Activated T-cell treated with anti-CD3 and anti-CD28 coated beads, Interleukin-2, amount 50 U/mL, for 72 hours (primary cell): ENCODE measurements around the gene ASXL1. TPM values are rescaled to one million over a fixed set of nuclear protein-coding genes. Genes with fewer than 3 reads are reported as not detected.
"Not testable (repeated sequence)": the region's sequence is repeated elsewhere in the genome, so short reads cannot be mapped to it uniquely, and the experiment has no call there.

ENCODE experiments used
- ATAC-seq, 2 donors: fragments of 150-1000 bp; cut with Tn5 transposase; replicated peaks in 1 of 2; 2 replicates each; pipeline ENCODE4 v1.10.0; 2021; ENCODE audit warnings: moderate library complexity in 2 of 2, mild to moderate bottlenecking in 1 of 2
- DNase-seq, 2 donors: peaks; one replicate each; pipeline ENCODE4 v3.0.0; 2021 to 2022; ENCODE audit warnings: mixed read lengths in 1 of 2
- H3K27ac Mint-ChIP-seq: one replicate; pipeline ENCODE4 v1.8.0; 2022; ENCODE audit warnings: mild to moderate bottlenecking, moderate library complexity, mixed read lengths
- H3K27me3 Mint-ChIP-seq: one replicate; pipeline ENCODE4 v1.8.0; 2022; ENCODE audit warnings: low read depth, mixed read lengths
- H3K36me3 Mint-ChIP-seq, 2 donors: one replicate each; pipeline ENCODE4 v1.8.0; 2022; ENCODE audit warnings: mixed read lengths in 2 of 2, mild to moderate bottlenecking in 1 of 2; ENCODE audit not compliant: insufficient read depth in 2 of 2
- H3K4me1 Mint-ChIP-seq: one replicate; pipeline ENCODE4 v1.8.0; 2022; ENCODE audit warnings: low read depth, mixed read lengths
- H3K4me3 Mint-ChIP-seq, 2 donors: one replicate each; pipeline ENCODE4 v1.8.0; 2022; ENCODE audit warnings: mild to moderate bottlenecking in 2 of 2, mixed read lengths in 2 of 2, moderate library complexity in 2 of 2
- H3K9me3 Mint-ChIP-seq, 2 donors: one replicate each; pipeline ENCODE4 v1.8.0; 2022; ENCODE audit warnings: mixed read lengths in 2 of 2
- total RNA-seq, 2 donors: library from RNA; stranded (reverse); gene quantifications; one replicate each; pipeline ENCODE4 v1.2.3, GENCODE V29; 2022

Gene ASXL1
- total RNA-seq, 2 donors from 2014 or later = 158 to 168 TPM

GRCh38 chr20:32407131-32407750 lies 49.1 kb downstream of the ASXL1 start:
- not testable (repeated sequence) for H3K9me3 Mint-ChIP-seq, H3K27me3 Mint-ChIP-seq
- peak overlapping the region; percentile 70 to 73 for H3K4me3 Mint-ChIP-seq
- ATAC-seq = peak; percentile 98 to 99
- peaks cover 59% of the 10 kb centered on the region for H3K4me1 Mint-ChIP-seq
- H3K36me3 Mint-ChIP-seq = peaks cover 3 to 21% of the 10 kb centered on the region in 2 donors
- DNase-seq = peak; percentile 62 to 75
- H3K27ac Mint-ChIP-seq = peak overlapping the region; percentile 18

GRCh38 chr20:32411955-32412706 lies 54.0 kb downstream of the ASXL1 start:
- ATAC-seq (no peak), DNase-seq (no peak)
- Mint-ChIP-seq H3K4me3 (peak overlapping the region in 1 of 2 donors; percentile 15), H3K9me3 (no peaks in the 10 kb centered on the region), H3K27ac (peak overlapping the region; percentile 79), H3K4me1 (peaks cover 72% of the 10 kb centered on the region), H3K27me3 (no peaks in the 10 kb centered on the region), H3K36me3 (peaks cover 0 to 20% of the 10 kb centered on the region in 2 donors)

GRCh38 chr20:32415494-32415893 lies 57.4 kb downstream of the ASXL1 start:
- Mint-ChIP-seq H3K27ac (no peak overlapping the region), H3K27me3 (no peaks in the 10 kb centered on the region), H3K4me1 (peaks cover 70% of the 10 kb centered on the region), H3K4me3 (no peak overlapping the region), H3K9me3 (no peaks in the 10 kb centered on the region), H3K36me3 (peaks cover 0 to 18% of the 10 kb centered on the region in 2 donors)
- no peak for ATAC-seq
- no peak for DNase-seq

DNA sequence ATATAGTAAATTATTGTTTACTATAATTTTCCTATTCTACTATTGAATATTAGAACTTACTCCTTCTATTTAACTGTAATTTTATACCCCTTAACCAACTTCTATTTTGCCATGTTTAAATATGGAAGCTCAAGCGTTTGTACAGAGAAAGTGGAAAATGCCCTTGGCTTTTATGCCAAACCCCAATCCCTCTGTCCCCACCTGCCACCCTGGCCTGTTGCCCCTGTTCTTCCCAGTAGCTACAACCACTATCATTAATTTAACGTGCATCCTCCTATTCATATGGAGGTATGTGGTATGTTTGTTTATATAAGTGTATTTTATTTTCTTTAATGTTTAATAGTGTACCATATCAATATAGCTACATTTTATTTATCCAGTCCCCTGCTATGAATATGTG lies 58.1 kb downstream of the ASXL1 start:
- Mint-ChIP-seq H3K4me1 (peaks cover 68% of the 10 kb centered on the region), H3K27me3 (no peaks in the 10 kb centered on the region), H3K27ac (no peak overlapping the region), H3K4me3 (no peak overlapping the region), H3K9me3 (no peaks in the 10 kb centered on the region), H3K36me3 (peaks cover 0 to 21% of the 10 kb centered on the region in 2 donors)
- ATAC-seq (no peak), DNase-seq (no peak)

- ATAC-seq (no peak), DNase-seq (no peak)
- Mint-ChIP-seq H3K4me3 (no peak overlapping the region), H3K36me3 (peaks cover 2 to 16% of the 10 kb centered on the region in 2 donors), H3K4me1 (peaks cover 50% of the 10 kb centered on the region), H3K27ac (peak overlapping the region; percentile 11), H3K27me3 (no peaks in the 10 kb centered on the region), H3K9me3 (no peaks in the 10 kb centered on the region)
Measured at GRCh38 chr20:32418376-32418775, 60.2 kb downstream of the ASXL1 start.

DNA sequence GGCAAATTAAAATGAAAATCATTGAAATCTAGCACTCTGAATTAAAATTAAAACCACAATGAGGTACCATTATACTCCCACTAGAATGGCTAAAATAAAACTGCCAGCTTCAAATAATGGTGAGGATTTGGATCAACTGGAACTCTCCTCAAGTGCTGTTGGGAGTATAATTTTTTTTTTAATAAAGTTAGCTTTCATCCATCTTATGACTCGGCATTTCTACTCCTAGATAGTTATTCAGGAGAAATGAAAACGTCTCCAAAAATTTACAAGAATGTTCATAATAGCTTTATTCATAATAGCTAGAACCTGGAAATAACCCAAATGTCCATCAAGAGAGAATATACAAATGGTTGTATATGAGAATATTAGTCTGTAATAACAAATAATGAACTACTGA lies 63.2 kb downstream of the ASXL1 start:
- DNase-seq (no peak), ATAC-seq (no peak)
- H3K4me3 Mint-ChIP-seq = no peak overlapping the region
- peaks cover 26% of the 10 kb centered on the region for H3K4me1 Mint-ChIP-seq
- H3K9me3 Mint-ChIP-seq = peaks cover 0 to 1% of the 10 kb centered on the region in 2 donors
- H3K36me3 Mint-ChIP-seq = peaks cover 6 to 17% of the 10 kb centered on the region in 2 donors
- H3K27ac Mint-ChIP-seq = no peak overlapping the region
- no peaks in the 10 kb centered on the region for H3K27me3 Mint-ChIP-seq

DNA sequence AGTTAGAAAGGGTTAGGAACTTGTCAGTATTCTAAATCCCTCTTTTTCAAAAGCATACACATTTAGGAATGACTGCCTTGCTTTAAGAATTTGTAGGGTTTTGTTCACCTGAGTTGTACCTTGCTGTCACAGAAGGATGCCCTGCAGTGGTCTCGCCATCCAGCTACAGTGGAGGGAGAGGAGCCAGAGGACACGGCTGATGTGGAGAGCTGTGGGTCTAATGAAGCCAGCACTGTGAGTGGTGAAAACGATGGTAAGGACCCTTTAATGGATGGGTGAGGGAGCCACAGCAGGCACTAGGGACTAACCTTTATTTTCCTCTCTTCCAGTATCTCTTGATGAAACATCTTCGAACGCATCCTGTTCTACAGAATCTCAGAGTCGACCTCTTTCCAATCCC lies 69.9 kb downstream of the ASXL1 start:
- DNase-seq = no peak
- Mint-ChIP-seq H3K9me3 (peaks cover 0 to 1% of the 10 kb centered on the region in 2 donors), H3K36me3 (peaks cover 16 to 36% of the 10 kb centered on the region in 2 donors), H3K27me3 (no peaks in the 10 kb centered on the region), H3K4me1 (no peaks in the 10 kb centered on the region), H3K4me3 (no peak overlapping the region), H3K27ac (peak overlapping the region; percentile 54)
- ATAC-seq = no peak

DNA sequence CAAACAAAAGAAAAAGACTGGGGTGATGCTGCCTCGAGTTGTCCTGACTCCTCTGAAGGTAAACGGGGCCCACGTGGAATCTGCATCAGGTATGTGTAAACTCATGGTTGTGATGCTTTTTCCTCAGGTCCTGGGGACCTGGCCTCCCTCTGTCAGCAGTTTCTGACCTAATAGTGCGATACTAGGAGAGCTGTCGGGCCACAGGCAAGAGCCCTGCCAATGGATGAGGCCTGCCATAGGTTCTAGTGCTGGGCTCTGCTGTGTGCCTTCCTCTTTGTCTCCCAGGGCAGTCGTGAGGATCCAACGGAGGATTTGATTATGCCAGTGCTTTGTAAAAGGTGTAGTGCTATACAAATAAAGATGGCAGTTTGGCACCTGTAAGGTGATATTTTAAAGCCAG lies 71.2 kb downstream of the ASXL1 start:
- Mint-ChIP-seq H3K36me3 (peaks cover 19 to 47% of the 10 kb centered on the region in 2 donors), H3K4me1 (no peaks in the 10 kb centered on the region), H3K27ac (no peak overlapping the region)

DNA sequence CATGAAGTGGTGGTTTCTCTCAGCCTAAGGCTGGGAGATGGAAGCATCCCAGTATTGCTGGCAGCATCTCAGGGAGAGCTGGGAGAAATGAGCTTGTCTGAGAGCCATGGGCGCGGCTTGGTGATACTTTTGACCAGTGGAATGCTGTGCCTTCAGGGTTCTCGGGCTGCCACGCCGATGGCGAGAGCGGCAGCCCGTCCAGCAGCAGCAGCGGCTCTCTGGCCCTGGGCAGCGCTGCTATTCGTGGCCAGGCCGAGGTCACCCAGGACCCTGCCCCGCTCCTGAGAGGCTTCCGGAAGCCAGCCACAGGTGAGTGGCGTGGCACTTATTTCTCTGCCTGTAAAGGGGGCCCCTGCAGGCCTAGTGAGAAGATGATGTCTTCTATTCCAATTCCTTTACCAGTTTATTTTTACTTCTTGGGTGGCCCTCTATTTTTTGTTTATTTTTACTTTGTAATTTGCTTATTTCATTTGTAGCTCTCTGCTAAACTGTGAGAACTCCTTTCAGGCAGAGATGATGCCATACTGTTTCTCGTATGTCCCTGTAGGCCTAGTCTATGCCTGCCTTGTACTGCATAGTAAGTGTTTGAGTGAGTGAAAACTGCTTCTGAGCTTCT lies 71.7 kb downstream of the ASXL1 start:
- no peak overlapping the region for H3K4me3 Mint-ChIP-seq
- H3K4me1 Mint-ChIP-seq = no peaks in the 10 kb centered on the region
- H3K36me3 Mint-ChIP-seq = peaks cover 18 to 46% of the 10 kb centered on the region in 2 donors
- H3K27me3 Mint-ChIP-seq = no peaks in the 10 kb centered on the region
- H3K9me3 Mint-ChIP-seq = peaks cover 0 to 1% of the 10 kb centered on the region in 2 donors
- no peak overlapping the region for H3K27ac Mint-ChIP-seq
- DNase-seq (no peak), ATAC-seq (no peak)

More for the DNA sequence above, 71.2 kb downstream of the ASXL1 start:
- Mint-ChIP-seq H3K4me3 (no peak overlapping the region), H3K27me3 (no peaks in the 10 kb centered on the region), H3K9me3 (peaks cover 0 to 1% of the 10 kb centered on the region in 2 donors)
- ATAC-seq = no peak
- no peak for DNase-seq

GRCh38 chr20:32431457-32431856 lies 73.3 kb downstream of the ASXL1 start:
- Mint-ChIP-seq H3K4me3 (no peak overlapping the region), H3K9me3 (no peaks in the 10 kb centered on the region), H3K4me1 (no peaks in the 10 kb centered on the region), H3K36me3 (peaks cover 16 to 43% of the 10 kb centered on the region in 2 donors), H3K27ac (peak overlapping the region; percentile 43), H3K27me3 (no peaks in the 10 kb centered on the region)
- ATAC-seq (no peak), DNase-seq (no peak)

DNA sequence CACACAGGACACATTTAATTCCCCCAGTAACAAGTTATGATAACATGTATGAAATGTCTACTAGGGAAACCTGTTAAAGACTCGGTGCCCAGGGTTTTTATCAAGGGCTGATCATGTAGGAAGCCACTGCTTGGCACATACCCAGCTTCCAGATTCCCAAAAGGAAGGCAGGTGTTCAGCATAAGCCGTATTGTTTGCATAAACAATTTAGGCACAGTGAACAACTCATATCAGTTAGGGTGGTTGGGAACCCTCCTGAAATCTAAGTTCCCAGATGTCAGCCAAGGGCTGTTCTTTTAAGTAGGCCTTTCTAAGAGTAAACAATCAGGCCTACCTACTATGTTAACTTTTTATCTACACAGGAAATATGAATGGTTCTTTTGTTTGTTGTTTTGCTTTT lies 74.1 kb downstream of the ASXL1 start:
- DNase-seq (no peak), ATAC-seq (no peak)
- Mint-ChIP-seq H3K4me1 (no peaks in the 10 kb centered on the region), H3K27ac (peak overlapping the region; percentile 24), H3K9me3 (no peaks in the 10 kb centered on the region), H3K36me3 (peaks cover 16 to 42% of the 10 kb centered on the region in 2 donors), H3K27me3 (no peaks in the 10 kb centered on the region), H3K4me3 (no peak overlapping the region)

DNA sequence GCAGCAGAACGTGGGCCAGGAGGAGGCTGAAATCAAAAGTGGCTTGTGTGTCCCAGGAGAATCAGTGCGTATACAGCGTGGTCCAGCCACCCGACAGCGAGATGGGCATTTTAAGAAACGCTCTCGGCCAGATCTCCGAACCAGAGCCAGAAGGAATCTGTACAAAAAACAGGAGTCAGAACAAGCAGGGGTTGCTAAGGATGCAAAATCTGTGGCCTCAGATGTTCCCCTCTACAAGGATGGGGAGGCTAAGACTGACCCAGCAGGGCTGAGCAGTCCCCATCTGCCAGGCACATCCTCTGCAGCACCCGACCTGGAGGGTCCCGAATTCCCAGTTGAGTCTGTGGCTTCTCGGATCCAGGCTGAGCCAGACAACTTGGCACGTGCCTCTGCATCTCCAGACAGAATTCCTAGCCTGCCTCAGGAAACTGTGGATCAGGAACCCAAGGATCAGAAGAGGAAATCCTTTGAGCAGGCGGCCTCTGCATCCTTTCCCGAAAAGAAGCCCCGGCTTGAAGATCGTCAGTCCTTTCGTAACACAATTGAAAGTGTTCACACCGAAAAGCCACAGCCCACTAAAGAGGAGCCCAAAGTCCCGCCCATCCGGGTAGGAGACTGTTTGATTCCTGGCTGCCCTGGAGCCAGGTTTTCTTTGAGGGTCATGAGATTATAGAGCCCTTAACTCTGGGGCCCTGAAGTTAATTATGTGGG lies 75.3 kb downstream of the ASXL1 start:
- Mint-ChIP-seq H3K27ac (peak overlapping the region; percentile 4), H3K9me3 (no peaks in the 10 kb centered on the region), H3K4me1 (peaks cover 9% of the 10 kb centered on the region), H3K36me3 (peaks cover 21 to 39% of the 10 kb centered on the region in 2 donors), H3K4me3 (no peak overlapping the region), H3K27me3 (no peaks in the 10 kb centered on the region)
- DNase-seq = no peak
- ATAC-seq = no peak

DNA sequence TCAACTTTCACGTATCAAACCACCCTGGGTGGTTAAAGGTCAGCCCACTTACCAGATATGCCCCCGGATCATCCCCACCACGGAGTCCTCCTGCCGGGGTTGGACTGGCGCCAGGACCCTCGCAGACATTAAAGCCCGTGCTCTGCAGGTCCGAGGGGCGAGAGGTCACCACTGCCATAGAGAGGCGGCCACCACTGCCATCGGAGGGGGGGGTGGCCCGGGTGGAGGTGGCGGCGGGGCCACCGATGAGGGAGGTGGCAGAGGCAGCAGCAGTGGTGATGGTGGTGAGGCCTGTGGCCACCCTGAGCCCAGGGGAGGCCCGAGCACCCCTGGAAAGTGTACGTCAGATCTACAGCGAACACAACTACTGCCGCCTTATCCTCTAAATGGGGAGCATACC lies 76.3 kb downstream of the ASXL1 start:
- Mint-ChIP-seq H3K36me3 (peaks cover 17 to 38% of the 10 kb centered on the region in 2 donors), H3K27ac (no peak overlapping the region), H3K4me3 (no peak overlapping the region), H3K9me3 (no peaks in the 10 kb centered on the region), H3K27me3 (no peaks in the 10 kb centered on the region), H3K4me1 (peaks cover 19% of the 10 kb centered on the region)
- ATAC-seq (no peak), DNase-seq (no peak)
